Measurements from ENCODE around the gene NEDD9.

The NEDD9 gene

DNA sequence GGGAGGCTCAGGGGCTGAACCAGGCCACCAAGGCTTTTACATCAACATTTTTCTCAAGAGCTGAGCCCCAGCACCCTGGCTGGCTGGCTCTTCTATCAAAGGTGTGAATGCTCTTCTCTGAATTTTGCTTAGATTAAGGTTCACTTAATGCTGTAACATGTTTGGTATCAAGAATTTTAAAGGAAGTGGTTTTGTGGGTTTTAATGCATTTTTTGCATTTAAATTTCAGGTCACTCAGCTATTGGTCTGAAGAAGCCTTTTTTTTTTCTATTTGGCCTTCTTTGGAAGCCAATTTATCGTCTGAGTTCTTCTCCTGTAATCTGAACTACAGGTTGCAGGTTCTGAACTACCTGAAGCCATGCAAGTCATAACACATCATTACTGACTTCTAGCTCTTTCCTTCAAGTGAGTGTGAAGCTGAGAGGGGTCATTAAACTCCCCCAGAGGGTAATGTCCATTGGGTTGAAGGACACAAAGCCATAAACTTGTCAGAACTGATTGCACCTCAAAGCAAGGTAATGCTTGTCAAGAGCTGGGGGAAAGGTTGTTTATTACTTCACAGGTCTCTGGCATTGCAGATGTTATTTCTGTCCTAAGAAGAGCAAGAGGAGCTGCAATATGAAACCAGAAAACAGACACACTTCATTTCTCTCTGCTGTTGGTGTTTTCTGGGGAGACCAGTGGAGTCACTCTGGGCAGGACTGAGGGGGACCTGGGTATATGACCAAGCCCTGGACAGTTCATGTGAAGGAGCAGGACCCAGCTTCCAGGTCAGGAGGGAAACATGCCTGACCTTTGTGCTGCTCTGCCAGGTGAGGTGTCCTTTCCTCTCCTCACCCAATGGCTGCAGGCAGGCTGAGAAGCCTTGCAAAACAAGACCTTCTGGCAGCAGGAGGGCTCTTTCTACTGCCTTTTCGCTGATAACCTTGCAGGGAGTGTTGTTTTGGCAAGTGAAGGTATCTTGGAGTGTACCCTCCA is 26.1 kb upstream of the NEDD9 start:
- H3K9ac ChIP-seq (ENCODE audit: low read depth, low read length) = no peak overlapping the region
- no peaks in the 10 kb centered on the region for H3K9me3 ChIP-seq (ENCODE audit: control insufficient read depth, insufficient read depth, low read length)
- H3K27ac ChIP-seq (ENCODE audit: low read depth, low read length) = no peak overlapping the region
- no peaks in the 10 kb centered on the region for H3K27me3 ChIP-seq (ENCODE audit: control insufficient read depth, insufficient read depth, low read length)
- H3K36me3 ChIP-seq (ENCODE audit: control insufficient read depth, insufficient read depth, low read length) = no peaks in the 10 kb centered on the region
- no peak overlapping the region for H3K4me3 ChIP-seq (ENCODE audit: low read depth, low read length)
- peaks cover 9% of the 10 kb centered on the region for H3K4me1 ChIP-seq (ENCODE audit: control insufficient read depth, insufficient read depth, low read length)

DNA sequence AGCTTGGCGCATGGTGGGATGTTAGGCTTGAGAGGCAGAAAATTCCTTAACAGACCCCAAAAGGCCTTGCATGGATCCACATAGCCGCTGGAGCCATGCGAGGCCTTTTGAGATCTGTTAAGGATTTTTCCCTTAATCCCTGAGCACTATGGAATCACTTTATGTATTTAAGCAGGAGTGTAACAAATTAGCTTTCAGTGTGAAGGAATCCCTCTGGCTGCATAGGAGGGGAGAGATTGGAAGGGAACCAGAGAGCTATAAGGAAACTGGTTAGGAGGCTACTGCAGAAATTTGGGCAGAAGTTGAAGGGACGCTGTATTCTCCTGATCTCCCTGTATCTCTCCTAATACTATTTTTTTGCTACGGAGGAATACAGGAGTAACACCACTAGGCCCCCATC is 23.1 kb upstream of the NEDD9 start:
- Histone ChIP-seq H3K27me3 (ENCODE audit: control insufficient read depth, insufficient read depth, low read length) (no peaks in the 10 kb centered on the region), H3K36me3 (ENCODE audit: control insufficient read depth, insufficient read depth, low read length) (no peaks in the 10 kb centered on the region), H3K4me1 (ENCODE audit: control insufficient read depth, insufficient read depth, low read length) (0 out of 2 replicates have a peak, but pooled peaks cover 4% of the 10 kb centered on the region), H3K4me3 (ENCODE audit: low read depth, low read length) (no peak overlapping the region), H3K9me3 (ENCODE audit: control insufficient read depth, insufficient read depth, low read length) (no peaks in the 10 kb centered on the region), H3K27ac (ENCODE audit: low read depth, low read length) (no peak overlapping the region), H3K9ac (ENCODE audit: low read depth, low read length) (no peak overlapping the region)

DNA sequence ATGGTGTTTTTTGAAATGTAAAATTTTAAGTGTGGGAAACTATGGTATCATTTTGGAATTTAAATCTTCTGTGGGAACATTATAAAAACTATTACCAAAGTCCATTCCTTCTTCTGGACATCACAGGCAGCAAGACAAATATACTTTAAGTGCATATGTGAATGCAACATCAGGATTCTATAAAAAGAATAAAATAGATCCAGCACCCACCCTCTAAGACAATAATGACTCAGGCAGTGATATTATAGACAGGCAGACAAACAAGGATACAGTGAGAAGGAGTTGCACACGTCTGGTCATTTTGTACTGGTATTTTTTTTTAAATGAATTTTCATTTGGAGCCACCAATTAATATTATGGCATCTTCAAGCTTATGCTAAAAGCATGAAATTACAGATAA is 21.1 kb upstream of the NEDD9 start:
- H3K36me3 ChIP-seq (ENCODE audit: control insufficient read depth, insufficient read depth, low read length) = no peaks in the 10 kb centered on the region
- no peak overlapping the region for H3K27ac ChIP-seq (ENCODE audit: low read depth, low read length)
- H3K4me1 ChIP-seq (ENCODE audit: control insufficient read depth, insufficient read depth, low read length) = no peaks in the 10 kb centered on the region
- H3K27me3 ChIP-seq (ENCODE audit: control insufficient read depth, insufficient read depth, low read length) = no peaks in the 10 kb centered on the region
- no peak overlapping the region for H3K9ac ChIP-seq (ENCODE audit: low read depth, low read length)
- H3K9me3 ChIP-seq (ENCODE audit: control insufficient read depth, insufficient read depth, low read length) = no peaks in the 10 kb centered on the region
- H3K4me3 ChIP-seq (ENCODE audit: low read depth, low read length) = no peak overlapping the region

DNA sequence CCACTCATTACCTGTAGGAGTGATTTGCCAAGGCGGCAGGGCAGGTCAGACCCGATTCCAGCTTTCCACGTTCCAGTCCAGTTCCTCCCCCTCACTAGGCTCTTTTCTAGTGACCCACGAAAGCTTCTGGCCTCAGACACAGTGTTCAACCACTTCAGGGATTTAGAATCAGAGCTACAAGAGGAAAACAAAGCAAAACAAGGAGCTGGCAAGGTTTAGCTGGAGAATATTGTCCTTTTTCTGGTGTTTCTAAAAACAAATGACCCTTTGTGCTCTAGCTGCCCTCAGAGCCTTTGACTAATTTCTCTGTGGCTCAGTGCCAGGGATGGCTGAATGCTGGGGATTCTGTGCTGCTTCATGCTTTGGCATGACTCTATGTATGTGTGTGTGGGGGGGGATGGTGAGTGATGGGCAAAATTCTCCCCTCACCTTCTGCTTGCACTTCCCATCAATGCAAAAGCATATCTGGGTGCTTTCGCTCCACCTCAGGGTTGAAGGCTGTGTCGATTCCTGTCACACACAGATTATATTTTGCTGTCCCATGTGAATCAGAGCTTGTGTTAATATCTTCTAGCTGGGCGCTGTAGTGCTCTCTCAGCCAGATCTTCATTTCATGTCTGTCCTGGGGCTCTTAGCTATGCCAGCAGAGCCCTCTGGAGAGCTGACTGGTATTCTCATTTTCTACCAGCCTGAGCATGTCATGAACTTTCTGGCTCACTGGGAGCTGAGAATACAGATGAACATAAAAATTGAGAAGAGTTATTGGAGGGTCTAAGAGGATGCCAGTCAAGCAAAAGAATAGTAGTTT is 19.3 kb upstream of the NEDD9 start:
- Histone ChIP-seq H3K4me1 (ENCODE audit: control insufficient read depth, insufficient read depth, low read length) (no peaks in the 10 kb centered on the region), H3K9ac (ENCODE audit: low read depth, low read length) (no peak overlapping the region), H3K36me3 (ENCODE audit: control insufficient read depth, insufficient read depth, low read length) (no peaks in the 10 kb centered on the region), H3K27ac (ENCODE audit: low read depth, low read length) (no peak overlapping the region), H3K27me3 (ENCODE audit: control insufficient read depth, insufficient read depth, low read length) (no peaks in the 10 kb centered on the region), H3K4me3 (ENCODE audit: low read depth, low read length) (no peak overlapping the region), H3K9me3 (ENCODE audit: control insufficient read depth, insufficient read depth, low read length) (no peaks in the 10 kb centered on the region)

DNA sequence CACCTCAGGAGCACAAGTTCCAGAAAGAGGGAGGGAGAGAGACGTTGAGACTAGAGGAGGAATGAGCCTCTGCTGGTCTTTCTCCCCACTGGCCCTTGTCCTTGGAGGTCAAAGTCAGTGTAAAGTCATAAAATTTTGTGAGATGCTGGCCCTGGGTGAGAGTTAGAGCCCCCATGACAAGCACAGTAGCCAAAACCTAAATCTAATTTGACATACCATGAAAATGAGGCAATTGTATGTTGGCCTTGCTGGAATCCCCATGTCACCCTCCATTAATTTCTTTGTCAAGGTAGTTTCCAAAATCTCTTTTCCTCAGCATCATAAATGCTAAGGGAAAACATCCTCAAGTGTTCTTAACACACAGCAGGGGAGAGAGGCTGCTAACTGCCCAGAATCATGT is 17.6 kb upstream of the NEDD9 start:
- no peaks in the 10 kb centered on the region for H3K27me3 ChIP-seq (ENCODE audit: control insufficient read depth, insufficient read depth, low read length)
- H3K9me3 ChIP-seq (ENCODE audit: control insufficient read depth, insufficient read depth, low read length) = no peaks in the 10 kb centered on the region
- no peak overlapping the region for H3K27ac ChIP-seq (ENCODE audit: low read depth, low read length)
- no peaks in the 10 kb centered on the region for H3K4me1 ChIP-seq (ENCODE audit: control insufficient read depth, insufficient read depth, low read length)
- H3K4me3 ChIP-seq (ENCODE audit: low read depth, low read length) = no peak overlapping the region
- H3K9ac ChIP-seq (ENCODE audit: low read depth, low read length) = no peak overlapping the region
- no peaks in the 10 kb centered on the region for H3K36me3 ChIP-seq (ENCODE audit: control insufficient read depth, insufficient read depth, low read length)

DNA sequence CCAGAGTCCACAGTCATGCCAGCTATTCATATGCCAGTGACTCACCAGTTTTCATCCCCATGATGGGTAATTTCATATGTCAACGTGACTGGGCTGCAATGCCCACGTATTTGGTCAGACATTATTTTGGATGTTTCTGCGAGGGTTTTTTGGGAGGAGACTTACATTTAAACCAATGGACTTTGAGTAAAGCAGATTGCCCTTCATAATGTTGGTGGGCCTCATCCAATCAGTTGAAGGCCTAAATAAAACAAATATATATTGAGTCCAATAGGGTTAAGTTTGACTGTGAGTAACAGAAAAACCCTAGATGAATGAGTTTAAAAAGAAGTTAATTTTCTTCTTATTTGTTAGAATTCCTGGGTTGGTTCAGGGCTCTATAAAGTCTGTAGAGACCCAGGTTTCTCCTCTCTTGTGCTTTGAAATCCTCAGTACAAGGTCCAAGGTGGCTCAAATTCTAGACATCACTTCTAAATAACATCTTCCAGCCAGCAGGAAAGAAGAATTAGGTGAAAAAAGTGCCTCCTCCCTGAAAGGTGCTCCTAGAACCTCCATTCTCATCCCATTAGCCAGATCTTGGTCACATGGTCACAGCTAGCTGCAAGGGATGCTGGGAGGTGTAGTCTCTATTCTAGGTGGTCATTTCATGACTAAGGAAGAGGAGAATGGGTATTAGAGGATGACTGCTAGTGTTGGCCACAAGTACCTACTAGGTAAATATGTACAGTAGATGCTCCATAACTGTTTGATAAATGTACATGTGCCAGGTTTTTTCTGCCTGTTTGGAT is 16.7 kb upstream of the NEDD9 start:
- Histone ChIP-seq H3K4me1 (ENCODE audit: control insufficient read depth, insufficient read depth, low read length) (no peaks in the 10 kb centered on the region), H3K36me3 (ENCODE audit: control insufficient read depth, insufficient read depth, low read length) (no peaks in the 10 kb centered on the region), H3K27ac (ENCODE audit: low read depth, low read length) (no peak overlapping the region), H3K9ac (ENCODE audit: low read depth, low read length) (no peak overlapping the region), H3K9me3 (ENCODE audit: control insufficient read depth, insufficient read depth, low read length) (no peaks in the 10 kb centered on the region), H3K27me3 (ENCODE audit: control insufficient read depth, insufficient read depth, low read length) (no peaks in the 10 kb centered on the region), H3K4me3 (ENCODE audit: low read depth, low read length) (no peak overlapping the region)

DNA sequence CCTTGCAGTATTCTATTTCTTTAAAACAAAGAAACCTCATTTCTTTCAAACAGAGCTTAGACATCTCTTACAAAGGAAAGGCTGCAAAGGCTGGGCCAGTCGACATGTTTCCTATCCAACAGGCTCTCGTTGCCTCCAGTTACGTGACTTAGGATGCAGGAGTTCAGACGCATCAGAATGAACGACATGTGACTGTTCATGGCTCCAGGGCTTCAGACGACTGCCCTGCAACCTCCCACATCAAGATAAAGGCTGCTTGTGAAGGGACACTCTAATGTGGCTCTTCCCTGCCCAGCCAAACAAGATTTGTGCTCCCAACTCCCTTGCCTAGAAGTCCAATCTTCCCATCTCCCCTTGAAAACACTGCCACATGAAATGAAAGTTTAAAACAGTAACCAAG is 14.3 kb upstream of the NEDD9 start:
- no peak overlapping the region for H3K9ac ChIP-seq (ENCODE audit: low read depth, low read length)
- H3K4me3 ChIP-seq (ENCODE audit: low read depth, low read length) = no peak overlapping the region
- 0 out of 2 replicates have a peak, but pooled peaks cover 2% of the 10 kb centered on the region for H3K4me1 ChIP-seq (ENCODE audit: control insufficient read depth, insufficient read depth, low read length)
- no peak overlapping the region for H3K27ac ChIP-seq (ENCODE audit: low read depth, low read length)
- H3K9me3 ChIP-seq (ENCODE audit: control insufficient read depth, insufficient read depth, low read length) = no peaks in the 10 kb centered on the region
- no peaks in the 10 kb centered on the region for H3K36me3 ChIP-seq (ENCODE audit: control insufficient read depth, insufficient read depth, low read length)
- H3K27me3 ChIP-seq (ENCODE audit: control insufficient read depth, insufficient read depth, low read length) = peaks cover 10% of the 10 kb centered on the region

DNA sequence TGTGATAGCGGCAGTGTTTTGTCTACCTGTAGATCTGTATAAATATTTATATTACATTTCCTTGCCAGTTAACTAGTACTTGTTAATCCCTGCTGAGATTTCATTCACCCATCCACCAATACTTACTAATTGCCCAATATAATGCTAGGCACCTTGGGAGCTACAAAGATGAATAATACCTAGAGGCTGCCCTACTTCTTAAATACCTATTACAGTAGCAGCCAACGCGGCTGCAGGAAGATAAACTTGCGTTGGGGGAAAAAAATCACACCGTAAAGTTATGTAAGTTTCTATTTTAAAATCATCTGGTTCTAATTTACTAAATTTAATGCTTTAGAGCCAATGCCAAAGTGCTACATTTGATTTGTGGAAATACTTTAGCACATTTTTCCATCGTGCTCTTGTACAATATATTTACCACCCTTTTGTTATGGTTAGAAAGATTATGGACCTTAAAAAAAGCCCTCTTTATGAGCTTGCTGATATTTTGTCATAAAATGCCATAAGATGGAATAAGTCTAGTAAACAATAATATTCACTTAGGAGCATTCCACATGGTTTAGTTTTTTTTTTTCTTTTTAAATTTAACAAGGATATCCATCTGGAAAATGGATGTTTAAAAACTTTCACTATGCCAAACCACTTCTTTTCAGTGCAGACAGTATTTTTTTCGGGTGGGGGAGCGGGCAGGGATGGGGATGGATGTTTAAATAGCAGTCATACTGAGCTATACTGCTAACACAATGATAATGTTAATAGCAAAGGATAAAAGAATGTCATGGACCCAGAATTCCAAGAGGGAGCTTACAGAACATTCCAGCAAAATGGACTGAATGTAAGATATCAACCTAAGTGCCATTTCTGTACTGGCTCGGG is 13.2 kb upstream of the NEDD9 start:
- no peak overlapping the region for H3K9ac ChIP-seq (ENCODE audit: low read depth, low read length)
- H3K36me3 ChIP-seq (ENCODE audit: control insufficient read depth, insufficient read depth, low read length) = no peaks in the 10 kb centered on the region
- no peak overlapping the region for H3K27ac ChIP-seq (ENCODE audit: low read depth, low read length)
- H3K27me3 ChIP-seq (ENCODE audit: control insufficient read depth, insufficient read depth, low read length) = peaks cover 10% of the 10 kb centered on the region
- no peaks in the 10 kb centered on the region for H3K9me3 ChIP-seq (ENCODE audit: control insufficient read depth, insufficient read depth, low read length)
- 0 out of 2 replicates have a peak, but pooled peaks cover 2% of the 10 kb centered on the region for H3K4me1 ChIP-seq (ENCODE audit: control insufficient read depth, insufficient read depth, low read length)
- no peak overlapping the region for H3K4me3 ChIP-seq (ENCODE audit: low read depth, low read length)

DNA sequence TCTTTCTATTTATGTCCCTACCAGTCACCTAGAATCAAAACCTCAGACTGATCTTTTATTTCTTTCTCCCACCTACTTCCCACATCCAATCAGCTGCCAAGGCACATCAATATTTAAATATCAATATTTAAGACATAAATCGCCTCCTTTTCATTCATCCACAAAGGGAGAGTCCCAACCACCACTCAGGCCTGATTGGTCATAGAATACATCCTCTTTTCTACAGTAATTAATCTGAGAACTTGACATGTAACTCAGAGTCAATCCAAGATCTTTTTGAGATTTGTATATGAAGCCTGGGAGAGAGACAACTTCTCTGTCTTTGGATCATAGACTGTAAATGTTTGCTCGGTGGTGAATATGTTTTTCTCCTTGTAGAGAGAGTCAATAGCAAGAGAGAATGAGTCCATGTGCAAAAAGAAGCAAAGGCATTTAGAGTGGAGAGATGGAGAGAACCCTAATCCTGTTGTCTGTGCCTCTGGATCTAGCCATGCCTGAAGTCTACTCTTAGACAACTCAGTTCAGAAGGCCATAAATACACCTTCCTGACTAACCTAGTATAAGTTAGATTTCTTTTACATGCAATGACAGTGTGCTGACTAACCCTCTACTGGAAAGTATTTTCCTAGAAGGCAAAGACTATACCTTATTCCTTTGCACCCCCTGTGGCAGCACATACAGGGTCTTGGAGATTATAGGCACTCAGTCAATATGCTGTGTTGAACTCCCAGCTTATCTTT is 12.1 kb upstream of the NEDD9 start:
- Histone ChIP-seq H3K4me3 (ENCODE audit: low read depth, low read length) (no peak overlapping the region), H3K27me3 (ENCODE audit: control insufficient read depth, insufficient read depth, low read length) (peaks cover 10% of the 10 kb centered on the region), H3K9ac (ENCODE audit: low read depth, low read length) (no peak overlapping the region), H3K9me3 (ENCODE audit: control insufficient read depth, insufficient read depth, low read length) (no peaks in the 10 kb centered on the region), H3K27ac (ENCODE audit: low read depth, low read length) (no peak overlapping the region), H3K36me3 (ENCODE audit: control insufficient read depth, insufficient read depth, low read length) (no peaks in the 10 kb centered on the region), H3K4me1 (ENCODE audit: control insufficient read depth, insufficient read depth, low read length) (0 out of 2 replicates have a peak, but pooled peaks cover 2% of the 10 kb centered on the region)

All from HUES48 (cell line).